ENCODE measurements around the gene GNL1.
"Not testable (repeated sequence)": the region's sequence is repeated elsewhere in the genome, so short reads cannot be mapped to it uniquely, and the experiment has no call there.

The GNL1 gene

GRCh38 chr6:30529349-30529875 is 26.9 kb downstream of the GNL1 start:
- not testable (repeated sequence) for H3K9ac ChIP-seq (ENCODE audit: low read depth, low read length); H3K9me3 ChIP-seq (ENCODE audit: control insufficient read depth, insufficient read depth, low read length); H3K36me3 ChIP-seq (ENCODE audit: insufficient read depth, low read length); H3K4me1 ChIP-seq (ENCODE audit: insufficient read depth, low read length)

GRCh38 chr6:30526444-30526843 is 29.8 kb downstream of the GNL1 start:
- H3K9ac ChIP-seq (ENCODE audit: low read depth, low read length); H3K9me3 ChIP-seq (ENCODE audit: control insufficient read depth, insufficient read depth, low read length); H3K4me1 ChIP-seq (ENCODE audit: insufficient read depth, low read length); H3K36me3 ChIP-seq (ENCODE audit: insufficient read depth, low read length): not testable (repeated sequence)

GRCh38 chr6:30521952-30522351 is 34.3 kb downstream of the GNL1 start:
- H3K9ac ChIP-seq (ENCODE audit: low read depth, low read length); H3K36me3 ChIP-seq (ENCODE audit: insufficient read depth, low read length); H3K9me3 ChIP-seq (ENCODE audit: control insufficient read depth, insufficient read depth, low read length); H3K4me1 ChIP-seq (ENCODE audit: insufficient read depth, low read length): not testable (repeated sequence)

- H3K9ac ChIP-seq (ENCODE audit: low read depth, low read length); H3K4me1 ChIP-seq (ENCODE audit: insufficient read depth, low read length); H3K36me3 ChIP-seq (ENCODE audit: insufficient read depth, low read length); H3K9me3 ChIP-seq (ENCODE audit: control insufficient read depth, insufficient read depth, low read length): not testable (repeated sequence)
Observed at GRCh38 chr6:30521082-30521481, 35.2 kb downstream of the GNL1 start.

- Histone ChIP-seq H3K9ac (ENCODE audit: low read depth, low read length) (no peak overlapping the region), H3K9me3 (ENCODE audit: control insufficient read depth, insufficient read depth, low read length) (no peaks in the 10 kb centered on the region; the same call in 1 of the 2 replicates), H3K4me1 (ENCODE audit: insufficient read depth, low read length) (no peaks in the 10 kb centered on the region), H3K36me3 (ENCODE audit: insufficient read depth, low read length) (no peaks in the 10 kb centered on the region)
Observed at GRCh38 chr6:30520522-30520921, 35.8 kb downstream of the GNL1 start.

- not testable (repeated sequence) for H3K9ac ChIP-seq (ENCODE audit: low read depth, low read length); H3K4me1 ChIP-seq (ENCODE audit: insufficient read depth, low read length); H3K36me3 ChIP-seq (ENCODE audit: insufficient read depth, low read length); H3K9me3 ChIP-seq (ENCODE audit: control insufficient read depth, insufficient read depth, low read length)
Observed at GRCh38 chr6:30518505-30519145, 37.7 kb downstream of the GNL1 start.

- H3K9ac ChIP-seq (ENCODE audit: low read depth, low read length); H3K4me1 ChIP-seq (ENCODE audit: insufficient read depth, low read length); H3K9me3 ChIP-seq (ENCODE audit: control insufficient read depth, insufficient read depth, low read length); H3K36me3 ChIP-seq (ENCODE audit: insufficient read depth, low read length): not testable (repeated sequence)
Observed at GRCh38 chr6:30517767-30518504, 38.4 kb downstream of the GNL1 start.

- not testable (repeated sequence) for H3K4me1 ChIP-seq (ENCODE audit: insufficient read depth, low read length); H3K9me3 ChIP-seq (ENCODE audit: control insufficient read depth, insufficient read depth, low read length); H3K36me3 ChIP-seq (ENCODE audit: insufficient read depth, low read length)
- H3K9ac ChIP-seq (ENCODE audit: low read depth, low read length), result peak overlapping the region; percentile 37
Observed at GRCh38 chr6:30516754-30517076, 39.6 kb downstream of the GNL1 start.

GRCh38 chr6:30515944-30516753 is 40.1 kb downstream of the GNL1 start:
- Histone ChIP-seq H3K4me1 (ENCODE audit: insufficient read depth, low read length) (peaks cover 6% of the 10 kb centered on the region), H3K9ac (ENCODE audit: low read depth, low read length) (peak overlapping the region; percentile 37), H3K9me3 (ENCODE audit: control insufficient read depth, insufficient read depth, low read length) (no peaks in the 10 kb centered on the region; the same call in 1 of the 2 replicates), H3K36me3 (ENCODE audit: insufficient read depth, low read length) (no peaks in the 10 kb centered on the region)

GRCh38 chr6:30515106-30515505 is 41.2 kb downstream of the GNL1 start:
- Histone ChIP-seq H3K9me3 (ENCODE audit: control insufficient read depth, insufficient read depth, low read length) (no peaks in the 10 kb centered on the region; the same call in 1 of the 2 replicates), H3K9ac (ENCODE audit: low read depth, low read length) (peak overlapping the region; percentile 37; the same call in 1 of the 2 replicates), H3K36me3 (ENCODE audit: insufficient read depth, low read length) (no peaks in the 10 kb centered on the region), H3K4me1 (ENCODE audit: insufficient read depth, low read length) (peaks cover 12% of the 10 kb centered on the region)

GRCh38 chr6:30513451-30513850 is 42.8 kb downstream of the GNL1 start:
- H3K9me3 ChIP-seq (ENCODE audit: control insufficient read depth, insufficient read depth, low read length), result no peaks in the 10 kb centered on the region; the same call in 1 of the 2 replicates
- H3K36me3 ChIP-seq (ENCODE audit: insufficient read depth, low read length), result no peaks in the 10 kb centered on the region
- H3K4me1 ChIP-seq (ENCODE audit: insufficient read depth, low read length), result peaks cover 12% of the 10 kb centered on the region
- no peak overlapping the region for H3K9ac ChIP-seq (ENCODE audit: low read depth, low read length)

- Histone ChIP-seq H3K9ac (ENCODE audit: low read depth, low read length) (no peak overlapping the region), H3K36me3 (ENCODE audit: insufficient read depth, low read length) (no peaks in the 10 kb centered on the region), H3K9me3 (ENCODE audit: control insufficient read depth, insufficient read depth, low read length) (no peaks in the 10 kb centered on the region), H3K4me1 (ENCODE audit: insufficient read depth, low read length) (peaks cover 12% of the 10 kb centered on the region)
Observed at GRCh38 chr6:30511169-30511546, 45.1 kb downstream of the GNL1 start.

GRCh38 chr6:30510419-30511168 is 45.7 kb downstream of the GNL1 start:
- Histone ChIP-seq H3K4me1 (ENCODE audit: insufficient read depth, low read length) (peaks cover 12% of the 10 kb centered on the region), H3K36me3 (ENCODE audit: insufficient read depth, low read length) (no peaks in the 10 kb centered on the region), H3K9me3 (ENCODE audit: control insufficient read depth, insufficient read depth, low read length) (no peaks in the 10 kb centered on the region), H3K9ac (ENCODE audit: low read depth, low read length) (no peak overlapping the region)

All from ES-I3 (cell line).